GM23248 (cell line): ENCODE results near the gene DDX11.

Source experiments
- EZH2 ChIP-seq: fragments of 200-600 bp; sonication (generic); IDR thresholded peaks from 2 replicates; pipeline ENCODE4 v1.6.1; 2018; ENCODE audit warnings: antibody characterized with exemption, mild to moderate bottlenecking; ENCODE audit not compliant: insufficient read depth, poor library complexity, severe bottlenecking
- EZH2phosphoT487 ChIP-seq: fragments of 200-600 bp; sonication (generic); IDR thresholded peaks from 2 replicates; pipeline ENCODE4 v1.6.1; 2018; ENCODE audit warnings: antibody characterized with exemption, moderate library complexity, mild to moderate bottlenecking, low read depth; ENCODE audit not compliant: insufficient read depth

DNA sequence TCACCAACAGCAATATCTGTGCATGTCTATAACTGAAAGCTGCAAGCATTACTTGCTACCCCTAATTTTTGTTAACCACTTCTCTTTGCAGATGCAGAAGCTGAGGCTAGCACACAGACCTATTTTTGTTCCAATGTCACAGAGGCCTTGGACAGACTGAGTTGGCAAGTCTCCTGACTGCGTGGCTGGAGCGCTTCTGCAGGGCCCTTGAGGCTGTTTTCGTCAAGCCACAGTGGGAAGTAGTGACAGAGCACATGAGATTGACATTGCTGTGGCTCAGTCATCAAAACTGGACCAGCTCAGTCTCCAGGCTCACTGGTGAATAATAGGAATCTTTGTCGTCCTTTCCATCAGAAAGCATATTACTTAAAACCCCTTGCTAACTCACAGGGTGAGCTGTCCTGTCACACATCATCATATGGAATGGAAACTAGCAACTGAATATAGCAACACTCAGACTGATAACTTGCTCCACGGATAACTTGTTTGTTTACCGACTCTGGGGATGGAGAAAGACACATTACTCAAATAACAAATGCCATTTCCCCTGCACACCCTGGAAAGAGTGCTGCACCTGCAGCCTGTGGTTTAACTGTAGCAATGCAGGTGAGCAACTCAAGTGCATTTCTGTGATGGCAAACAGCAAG is 43.6 kb upstream of the DDX11 start:
- no peak for TF ChIP-seq EZH2
- no peak for TF ChIP-seq EZH2phosphoT487
